CD4-positive, alpha-beta T cell treated with Interleukin-6 for 4 hours (primary cell): Measurements from ENCODE around the gene TBC1D12.
A peak's percentile ranks its signal among the peaks of the same experiment; 100 is the strongest.
"Not testable (repeated sequence)": the region's sequence is repeated elsewhere in the genome, so short reads cannot be mapped to it uniquely, and the experiment has no call there.

Experiments
- DNase-seq: peaks from one replicate; pipeline ENCODE4 v3.0.0-alpha.2; 2020; ENCODE audit warnings: mixed read lengths

TBC1D12 gene

GRCh38 chr10:94402204-94402842 is at the start of gene TBC1D12:
TBC1D12 (plus strand) TSS chr10:94402541; CDS start chr10:94402614, 73 bp downstream.
- peak; percentile 3 for DNase-seq

DNA sequence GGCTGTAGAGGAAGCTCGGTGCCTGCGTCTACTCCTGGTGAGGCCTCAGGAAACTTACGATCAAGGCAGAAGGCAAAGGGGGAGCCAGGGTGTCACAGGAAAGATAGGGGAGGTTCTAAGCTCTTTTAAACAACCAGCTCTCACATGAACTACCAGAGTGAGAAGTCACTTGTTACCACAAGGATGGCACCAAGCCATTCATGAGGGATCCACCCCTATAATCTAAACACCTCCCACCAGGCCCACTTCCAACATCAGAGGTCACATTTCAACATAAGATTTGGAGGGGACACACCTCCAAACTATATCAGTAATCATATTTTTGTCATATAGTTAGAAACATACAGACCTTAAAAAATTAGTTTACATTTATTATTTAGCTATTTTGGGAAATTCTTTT is 49.0 kb upstream of the TBC1D12 start:
- no peak for DNase-seq

DNA sequence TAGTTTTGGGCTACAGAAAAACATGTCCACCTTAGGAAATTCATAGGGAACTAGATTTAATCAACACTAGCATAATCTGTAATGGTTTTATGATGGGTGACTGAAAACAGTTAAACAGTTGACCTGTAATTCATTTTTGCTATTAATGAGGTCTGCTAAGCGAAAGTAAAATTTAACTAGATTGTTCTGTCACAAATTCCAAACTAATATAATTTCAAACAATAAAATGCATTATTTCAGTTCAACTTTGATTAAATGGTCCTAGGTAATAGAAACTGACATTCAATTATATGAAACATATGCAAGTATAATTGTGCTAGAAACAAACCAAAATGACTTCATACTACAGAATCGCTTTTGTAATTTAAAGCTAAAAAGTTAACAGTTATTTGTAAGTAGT is 46.5 kb upstream of the TBC1D12 start:
- no peak for DNase-seq

DNA sequence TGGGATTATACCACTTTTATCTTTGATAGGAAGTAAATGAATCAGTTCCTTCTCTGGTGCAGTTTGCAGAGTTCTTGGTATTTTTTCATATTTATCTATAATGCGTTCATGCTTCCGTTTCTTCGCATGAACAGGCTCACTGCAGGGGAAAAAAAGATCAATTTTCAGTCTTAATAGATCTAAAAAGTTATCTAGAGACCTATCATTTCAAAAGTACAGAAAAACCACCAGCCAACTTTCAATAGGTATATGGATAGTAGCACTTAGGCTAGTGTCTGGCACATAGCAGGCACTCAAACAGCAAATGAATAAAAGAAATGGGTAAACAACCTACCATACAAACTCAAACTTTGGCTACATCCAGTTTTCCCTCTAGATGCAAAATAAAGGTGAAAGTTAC is 45.1 kb upstream of the TBC1D12 start:
- no peak for DNase-seq

GRCh38 chr10:94358480-94358879 is 43.9 kb upstream of the TBC1D12 start:
- DNase-seq, result no peak

DNA sequence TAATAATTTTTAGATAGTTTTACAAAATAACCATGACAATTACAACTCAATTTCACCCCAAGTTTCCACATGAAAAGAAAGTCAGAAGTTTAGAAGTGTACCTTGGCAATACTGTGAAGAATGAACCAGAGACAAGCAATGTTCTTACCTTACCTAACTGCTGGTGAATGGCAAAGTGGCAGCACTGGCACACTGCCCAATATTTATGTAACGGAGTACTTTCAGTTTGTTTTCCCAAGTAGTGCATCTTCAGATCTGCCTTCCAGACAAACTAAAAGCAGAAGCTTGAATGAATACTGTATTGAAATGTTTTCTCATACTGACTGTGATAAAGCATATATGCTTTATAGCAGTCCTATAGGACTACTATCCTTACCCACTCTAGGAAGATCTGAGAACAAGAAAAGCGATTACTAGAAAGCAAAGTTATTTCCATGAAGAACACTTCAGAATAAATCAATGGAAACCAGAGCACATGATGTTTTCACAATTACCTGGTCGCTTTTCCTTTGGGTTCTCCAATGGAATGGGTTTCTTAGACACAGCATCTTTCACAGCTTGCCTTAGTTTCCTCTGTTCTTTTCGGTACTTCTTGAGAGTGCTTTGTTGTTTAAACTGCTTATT is 41.1 kb upstream of the TBC1D12 start:
- peak; percentile 7 for DNase-seq

GRCh38 chr10:94362360-94363250 is 39.7 kb upstream of the TBC1D12 start, which contains the start of gene NOC3L:
NOC3L (minus strand) TSS chr10:94362939; CDS start chr10:94362838, 101 bp downstream.
- DNase-seq, result peak; percentile 93

GRCh38 chr10:94363251-94363565 is 39.1 kb upstream of the TBC1D12 start:
- no peak for DNase-seq

- no peak for DNase-seq
These were observed 37.9 kb upstream of the TBC1D12 start for GRCh38 chr10:94364482-94364881.

GRCh38 chr10:94366382-94366781 is 36.0 kb upstream of the TBC1D12 start:
- no peak for DNase-seq

DNA sequence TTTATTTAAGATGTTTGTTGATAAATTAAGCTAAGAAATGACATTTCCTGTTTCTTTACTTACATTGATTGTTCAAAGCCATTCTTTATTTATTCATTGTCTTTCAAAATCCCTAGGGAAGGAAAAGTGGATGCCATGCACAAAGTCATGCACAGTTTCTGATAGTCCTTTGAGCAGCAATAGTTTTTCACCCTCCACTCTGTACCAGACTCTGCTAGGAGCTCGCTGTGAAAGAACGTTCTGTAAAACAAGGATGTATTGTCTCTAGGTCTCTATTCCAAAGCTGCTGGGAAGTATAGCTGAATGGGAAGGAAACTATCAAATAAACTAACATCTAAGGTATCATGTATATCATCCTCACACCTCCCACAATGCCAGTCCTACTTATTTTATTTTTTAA is 31.8 kb upstream of the TBC1D12 start:
- no peak for DNase-seq

DNA sequence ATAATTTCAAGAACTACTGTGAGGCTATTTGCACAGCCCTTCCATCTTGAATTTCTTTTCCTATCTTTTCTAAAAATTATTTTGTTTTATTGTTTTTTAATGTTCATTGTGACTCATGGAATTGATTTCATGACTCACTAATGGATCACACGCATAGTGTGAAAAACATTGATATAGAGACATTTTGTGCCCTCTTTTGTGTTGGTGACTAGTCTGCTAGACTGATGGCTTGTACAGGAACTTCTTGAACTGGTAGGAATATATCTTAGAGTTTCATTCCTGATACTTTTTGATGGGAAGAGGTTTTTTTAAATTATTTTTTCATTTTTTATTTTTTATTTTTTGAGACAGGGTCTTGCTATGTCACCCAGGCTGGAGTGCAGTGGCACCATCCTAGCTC is 27.0 kb upstream of the TBC1D12 start:
- DNase-seq, result no peak

GRCh38 chr10:94376865-94377264 is 25.5 kb upstream of the TBC1D12 start:
- no peak for DNase-seq

GRCh38 chr10:94383530-94383929 is 18.8 kb upstream of the TBC1D12 start:
- no peak for DNase-seq

GRCh38 chr10:94385733-94386132 is 16.6 kb upstream of the TBC1D12 start:
- DNase-seq, result not testable (repeated sequence)

DNA sequence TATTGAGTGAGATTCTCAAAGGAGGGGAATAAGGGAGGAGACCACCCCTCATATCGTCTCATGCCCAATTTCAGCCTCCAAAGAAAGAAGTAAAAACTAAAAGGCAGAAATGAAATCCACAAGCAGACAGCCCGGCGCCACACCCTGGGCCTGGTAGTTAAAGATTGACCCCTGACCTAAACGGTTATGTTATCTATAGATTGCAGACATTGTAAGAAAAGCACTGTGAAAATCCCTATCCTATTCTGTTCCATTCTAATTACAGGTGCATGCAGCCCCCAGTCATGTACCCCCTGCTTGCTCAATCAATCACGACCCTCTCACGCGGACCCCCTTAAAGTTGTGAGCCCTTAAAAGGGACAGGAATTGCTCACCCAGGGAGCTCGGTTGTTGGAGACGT is 10.2 kb upstream of the TBC1D12 start:
- DNase-seq, result not testable (repeated sequence)

GRCh38 chr10:94397549-94398370 is 4.6 kb upstream of the TBC1D12 start:
- no peak for DNase-seq

- DNase-seq, result no peak
These were observed 3.6 kb upstream of the TBC1D12 start for GRCh38 chr10:94398762-94399161.

DNA sequence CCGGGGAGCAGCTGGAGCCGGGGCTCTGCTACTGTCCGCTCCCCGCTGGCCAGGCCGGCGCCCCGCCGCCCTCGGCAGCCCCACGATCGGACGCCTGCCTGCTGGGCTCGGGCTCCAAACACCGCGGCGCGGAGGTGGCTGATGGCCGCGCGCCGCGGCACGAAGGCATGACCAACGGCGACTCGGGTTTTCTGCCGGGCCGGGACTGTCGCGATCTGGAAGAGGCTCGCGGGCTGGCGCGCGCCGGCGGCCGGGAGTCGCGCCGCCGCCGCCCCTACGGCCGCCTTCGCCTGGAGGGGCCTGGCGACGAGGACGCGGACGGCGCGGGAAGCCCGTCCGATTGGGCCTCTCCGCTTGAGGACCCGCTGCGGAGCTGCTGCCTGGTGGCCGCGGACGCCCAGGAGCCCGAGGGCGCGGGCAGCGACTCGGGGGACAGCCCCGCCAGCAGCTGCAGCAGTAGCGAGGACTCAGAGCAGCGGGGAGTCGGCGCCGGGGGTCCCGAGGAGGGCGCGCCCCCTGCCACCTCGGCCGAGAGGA is 570 bp downstream of the TBC1D12 start:
- no peak for DNase-seq

- DNase-seq, result peak; percentile 20
These were observed 1.3 kb downstream of the TBC1D12 start for GRCh38 chr10:94403380-94404213.

GRCh38 chr10:94405406-94405805 is 3.1 kb downstream of the TBC1D12 start:
- no peak for DNase-seq

DNA sequence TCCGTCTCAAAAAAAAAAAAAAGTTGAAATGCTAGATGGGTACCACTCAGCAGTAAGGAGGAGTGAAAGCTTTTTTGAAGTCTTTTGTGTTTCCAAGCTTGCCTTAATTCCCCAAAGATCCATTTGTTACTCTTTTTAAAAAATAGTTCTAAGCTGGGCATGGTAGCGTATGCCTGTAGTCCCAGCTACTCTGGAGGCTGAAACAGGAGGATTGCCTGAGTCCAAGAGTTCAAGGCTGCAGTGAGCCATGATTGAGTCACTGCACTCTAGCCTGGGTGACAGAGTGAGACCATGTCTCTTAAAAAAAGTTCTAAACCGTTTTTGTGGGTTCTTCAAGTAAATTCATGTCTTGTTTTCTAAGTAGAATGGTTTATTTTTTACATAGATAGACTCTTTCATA is 5.3 kb downstream of the TBC1D12 start:
- no peak for DNase-seq
